HG03575 (cell line): ENCODE measurements around the gene LRRC8D.
"Not testable (repeated sequence)": the region's sequence is repeated elsewhere in the genome, so short reads cannot be mapped to it uniquely, and the experiment has no call there.

Experiments used
- ATAC-seq: cut with Tn5 transposase; IDR thresholded peaks from one replicate; pipeline ENCODE4 v1.9.1; 2021; ENCODE audit not compliant: unreplicated experiment, insufficient number of reproducible peaks, low FRiP score; ENCODE audit errors: extremely low read depth

LRRC8D gene

GRCh38 chr1:89905395-89906058 is 84.7 kb downstream of the LRRC8D start:
- ATAC-seq = no peak

- no peak for ATAC-seq
Measured at GRCh38 chr1:89906088-89906487, 85.3 kb downstream of the LRRC8D start.

GRCh38 chr1:89907727-89908212 is 86.9 kb downstream of the LRRC8D start:
- no peak for ATAC-seq

- no peak for ATAC-seq
Measured at GRCh38 chr1:89908273-89908671, 87.4 kb downstream of the LRRC8D start.

GRCh38 chr1:89908672-89909436 is 88.0 kb downstream of the LRRC8D start:
- no peak for ATAC-seq

- no peak for ATAC-seq
Measured at GRCh38 chr1:89910268-89910667, 89.4 kb downstream of the LRRC8D start.

- no peak for ATAC-seq
Measured at GRCh38 chr1:89910780-89911179, 89.9 kb downstream of the LRRC8D start.

GRCh38 chr1:89911191-89911991 is 90.6 kb downstream of the LRRC8D start:
- ATAC-seq = no peak

- no peak for ATAC-seq
Measured at GRCh38 chr1:89912073-89912472, 91.2 kb downstream of the LRRC8D start.

- ATAC-seq = no peak
Measured at GRCh38 chr1:89913353-89914095, 92.7 kb downstream of the LRRC8D start.

- no peak for ATAC-seq
Measured at GRCh38 chr1:89917353-89917752, 96.5 kb downstream of the LRRC8D start.

- ATAC-seq = no peak
Measured at GRCh38 chr1:89918127-89918793, 97.4 kb downstream of the LRRC8D start.

GRCh38 chr1:89918794-89919155 is 97.9 kb downstream of the LRRC8D start:
- no peak for ATAC-seq

GRCh38 chr1:89919174-89919573 is 98.3 kb downstream of the LRRC8D start:
- ATAC-seq = no peak

GRCh38 chr1:89922911-89923310 is 102.1 kb downstream of the LRRC8D start:
- ATAC-seq = no peak

- ATAC-seq = no peak
Measured at GRCh38 chr1:89923517-89923916, 102.7 kb downstream of the LRRC8D start.

- ATAC-seq = not testable (repeated sequence)
Measured at GRCh38 chr1:89924075-89924474, 103.2 kb downstream of the LRRC8D start.

- no peak for ATAC-seq
Measured at GRCh38 chr1:89927049-89927448, 106.2 kb downstream of the LRRC8D start.

GRCh38 chr1:89927478-89927877 is 106.6 kb downstream of the LRRC8D start:
- ATAC-seq = no peak
